HepG2 (cell line): ENCODE results near the gene RANBP17. TPM values are rescaled to one million over a fixed set of nuclear protein-coding genes. Genes with fewer than 3 reads are reported as not detected.

Experiments used
- ATAC-seq: fragments of 200-7000 bp; cut with Tn5 transposase; 3 replicates; pipeline ENCODE4 v1.9.1; 2020; ENCODE audit warnings: mild to moderate bottlenecking, moderate library complexity
- BruUV-seq: library from RNA; stranded (reverse); fragments of 400-500 nt; replicated peaks from 2 replicates; lab custom pipeline; 2021; lab: Mats Ljungman, UMichigan
- CTCF ChIA-PET: fragments of 300-600 bp; formaldehyde crosslinking; extraction: SDS; loops from one replicate; lab custom pipeline; 2021; ENCODE audit warnings: low total read pairs, inconsistent platforms, low intra/inter-chr PET ratio; lab: Yijun Ruan, JAX
- POLR2A ChIA-PET: fragments of 350-600 bp; sonication (Branson Sonifier 250); formaldehyde crosslinking; loops from one replicate; lab custom pipeline; 2020; ENCODE audit warnings: antibody characterized with exemption, inconsistent platforms; lab: Yijun Ruan, JAX
- DNase-seq: peaks from one replicate; pipeline ENCODE4 v3.0.0-alpha.2; 2015; ENCODE audit warnings: low spot score
- FAIRE-seq: peaks from 3 replicates; lab custom pipeline; 2011; peaks lifted over from hg19 to GRCh38; lab: Jason Lieb, UNC
- H2AFZ ChIP-seq: one replicate; pipeline ENCODE4 v1.6.1; 2011; ENCODE audit warnings: low read length, inconsistent platforms
- H3K27ac ChIP-seq: fragments of 300-600 bp; 3 replicates; pipeline ENCODE4 v1.8.0; 2011; ENCODE audit warnings: mixed run types, mild to moderate bottlenecking, mixed read lengths, low read length, inconsistent platforms; ENCODE audit not compliant: insufficient read depth; ENCODE audit errors: extremely low read length
- H3K27me3 ChIP-seq, 2 experiments: fragments of 200-600 bp in 1 of 2; 2 replicates in 1 of 2; 3 replicates in 1 of 2; pipeline versions ENCODE4 v1.6.0 to v1.8.0; 2011; ENCODE audit warnings: low read length in 2 of 2, mild to moderate bottlenecking in 2 of 2, moderate library complexity in 2 of 2, inconsistent platforms in 1 of 2; ENCODE audit not compliant: insufficient read depth in 2 of 2, control insufficient read depth in 1 of 2
- H3K36me3 ChIP-seq, 2 experiments: fragments of 200-600 bp in 1 of 2; replicated peaks in 1 of 2; 2 replicates in 1 of 2; 3 replicates in 1 of 2; pipeline versions ENCODE4 v1.5.1 to v1.8.0; 2011; ENCODE audit warnings: low read length in 2 of 2, inconsistent platforms in 1 of 2; ENCODE audit not compliant: insufficient read depth in 2 of 2, control insufficient read depth in 1 of 2
- H3K4me1 ChIP-seq: 2 replicates; pipeline ENCODE4 v1.5.1; 2012; ENCODE audit warnings: low read length, inconsistent platforms; ENCODE audit not compliant: insufficient read depth
- H3K4me2 ChIP-seq: 2 replicates; pipeline ENCODE4 v1.6.0; 2011; ENCODE audit warnings: low read depth, low read length, inconsistent platforms
- H3K4me3 ChIP-seq, 3 experiments: fragments of 200-600 bp in 1 of 3; sonication (generic), shearing (Covaris generic) in 1 of 3; replicated peaks in 1 of 3; 2 replicates each; pipeline ENCODE4 v1.5.1; 2011 to 2016; ENCODE audit warnings: low read length in 3 of 3, inconsistent platforms in 2 of 3, low read depth in 2 of 3, mild to moderate bottlenecking in 2 of 3, control low read depth in 1 of 3, mixed read lengths in 1 of 3; ENCODE audit not compliant: insufficient read depth in 1 of 3
- H3K79me2 ChIP-seq: one replicate; pipeline ENCODE4 v1.6.1; 2011; ENCODE audit warnings: low read length, inconsistent platforms; ENCODE audit not compliant: insufficient read depth
- H3K9ac ChIP-seq: 2 replicates; pipeline ENCODE4 v1.6.0; 2011; ENCODE audit warnings: mild to moderate bottlenecking, low read depth, low read length, inconsistent platforms; ENCODE audit not compliant: insufficient read depth
- H3K9me3 ChIP-seq: 2 replicates; pipeline ENCODE4 v1.5.1; 2012; ENCODE audit warnings: mild to moderate bottlenecking, low read length
- H4K20me1 ChIP-seq: 2 replicates; pipeline ENCODE4 v1.6.0; 2011; ENCODE audit warnings: inconsistent platforms, mild to moderate bottlenecking, low read length, moderate library complexity; ENCODE audit not compliant: insufficient read depth
- AGO2 ChIP-seq: fragments of 200-400 bp; formaldehyde crosslinking; optimal IDR thresholded peaks from 2 replicates; pipeline ENCODE3; 2017; ENCODE audit warnings: mild to moderate bottlenecking, low read depth, low read length, moderate library complexity
- KAT7 ChIP-seq: IDR thresholded peaks from 2 replicates; pipeline ENCODE4 v1.6.1; 2018; ENCODE audit warnings: borderline replicate concordance, missing compliant biosample characterization
- KLF9 ChIP-seq: IDR thresholded peaks from 2 replicates; pipeline ENCODE4 v1.6.1; 2016; ENCODE audit warnings: low read depth
- MBNL3 ChIP-seq: fragments of 250-450 bp; sonication (Bioruptor Pico); conservative IDR thresholded peaks from 2 replicates; pipeline ENCODE4 v1.8.0; 2022; ENCODE audit warnings: mild to moderate bottlenecking, inconsistent platforms
- NCOR1 ChIP-seq: fragments of 200-600 bp; sonication (generic); IDR thresholded peaks from 2 replicates; pipeline ENCODE4 v1.7.0; 2017; ENCODE audit warnings: antibody characterized with exemption, low read length, borderline replicate concordance
- SRSF4 ChIP-seq: fragments of 200-400 bp; formaldehyde crosslinking; IDR thresholded peaks from one replicate; pipeline ENCODE4 v1.6.1; 2018; ENCODE audit warnings: mild to moderate bottlenecking, low read depth, low read length, moderate library complexity; ENCODE audit not compliant: poor library complexity, severe bottlenecking
- TRIM24 ChIP-seq: sonication (generic); formaldehyde crosslinking; IDR thresholded peaks from 2 replicates; pipeline ENCODE4 v1.8.0; 2022; ENCODE audit warnings: mild to moderate bottlenecking, missing genetic modification reagents
- ZNF274 ChIP-seq: sonication (generic); formaldehyde crosslinking; IDR thresholded peaks from 2 replicates; pipeline ENCODE4 v1.5.1; 2020; ENCODE audit warnings: mild to moderate bottlenecking, missing genetic modification reagents
- ZNF598 ChIP-seq: sonication (generic); formaldehyde crosslinking; IDR thresholded peaks from 2 replicates; pipeline ENCODE4 v1.5.1; 2020; ENCODE audit warnings: mild to moderate bottlenecking, missing genetic modification reagents, borderline replicate concordance
- ZNF773 ChIP-seq: sonication (generic); formaldehyde crosslinking; IDR thresholded peaks from 2 replicates; pipeline ENCODE4 v1.4.0; 2020; ENCODE audit warnings: missing genetic modification reagents, borderline replicate concordance
- WGBS: methylation state at CpG from one replicate; pipeline ENCODE4 v1.1.6; 2017; ENCODE audit warnings: low lambda C conversion rate; 5-methylcytosine and 5-hydroxymethylcytosine counted together
- in situ Hi-C: cut with HindIII; loops from 2 replicates; pipeline ENCODE4 v1.10.0; 2017; ENCODE audit warnings: low pct_unique_long_range_greater_than_20kb; ENCODE audit not compliant: extremely low pct_ligation_motif_present
- intact Hi-C: fragments of 100-400 bp; cut with micrococcal nuclease; formaldehyde crosslinking; loops from one replicate; pipeline ENCODE4 v1.10.0; 2022; ENCODE audit not compliant: unreplicated experiment
- polyA plus RNA-seq, 8 experiments: library from polyadenylated mRNA; depleted of rRNA in 3 of 8; stranded (reverse) in 7 of 8; unstranded in 1 of 8; fragments of >200 nt; fragmentation: Illumina TruSeq in 4 of 8; extraction: Trizol in 4 of 8; gene quantifications; 2 replicates each; pipeline versions ENCODE4 v1.2.1 to v1.2.3, GENCODE V29; 2011 to 2016; ENCODE audit warnings: low read depth in 4 of 8, missing spikeins in 1 of 8, mixed read lengths in 1 of 8; ENCODE audit not compliant: insufficient read depth in 1 of 8
- total RNA-seq, 5 experiments: library from RNA; depleted of rRNA; stranded (reverse); fragments of >200 nt; fragmentation: Illumina TruSeq; extraction: Trizol; gene quantifications; 2 replicates each; pipeline ENCODE4 v1.2.3, GENCODE V29; 2016; ENCODE audit warnings: low read depth in 1 of 5
- TF ChIP-seq, protein P1 (sequence below): fragments of 450-650 bp; IDR thresholded peaks from 2 replicates; pipeline ENCODE4 v1.6.1; 2016
- TF ChIP-seq, protein P2 (sequence below): sonication (generic); formaldehyde crosslinking; IDR thresholded peaks from 2 replicates; pipeline ENCODE4 v1.5.1; 2020; ENCODE audit warnings: mild to moderate bottlenecking, missing genetic modification reagents, moderate library complexity
- TF ChIP-seq, protein P3 (sequence below): sonication (generic); formaldehyde crosslinking; IDR thresholded peaks from 2 replicates; pipeline ENCODE4 v1.4.0; 2020; ENCODE audit warnings: mild to moderate bottlenecking, missing genetic modification reagents

RANBP17 gene
- total and polyA plus RNA-seq, 2 of the 13 experiments (the other 11 are each of a cell fraction or from before 2014, with no cell fraction given): not detected

DNA sequence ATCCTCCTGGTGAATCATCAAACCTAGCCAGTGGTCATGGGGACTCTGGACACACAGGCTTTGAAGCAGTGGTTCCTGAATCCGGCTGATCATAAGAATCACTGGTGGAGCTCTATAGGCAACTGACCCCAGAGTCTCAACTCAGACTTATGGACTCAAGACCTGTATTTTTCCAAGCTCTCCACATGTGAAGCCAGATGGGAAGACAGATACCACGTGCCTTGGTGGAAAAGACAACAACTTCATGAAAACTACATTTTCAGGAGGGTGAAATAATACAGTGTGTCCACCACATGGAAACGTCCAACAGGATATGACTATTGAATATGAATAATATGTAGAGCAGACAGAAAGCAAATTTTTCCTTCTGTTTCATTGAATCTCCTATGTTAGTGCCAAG lies 44.6 kb upstream of the RANBP17 start:
- no peak overlapping the region for H2AFZ ChIP-seq
- ChIA-PET CTCF (no interaction called here), POLR2A (no interaction called here)
- H3K27ac ChIP-seq: no peak overlapping the region
- no peaks in the 10 kb centered on the region for H3K27me3 ChIP-seq
- no peak for ATAC-seq
- no peaks in the 10 kb centered on the region for H3K4me1 ChIP-seq
- TF ChIP-seq SRSF4 (no peak), ZNF598 (CRISPR knock-in tag) (no peak), MBNL3 (no peak)
- TF ChIP-seq, protein P1, sequence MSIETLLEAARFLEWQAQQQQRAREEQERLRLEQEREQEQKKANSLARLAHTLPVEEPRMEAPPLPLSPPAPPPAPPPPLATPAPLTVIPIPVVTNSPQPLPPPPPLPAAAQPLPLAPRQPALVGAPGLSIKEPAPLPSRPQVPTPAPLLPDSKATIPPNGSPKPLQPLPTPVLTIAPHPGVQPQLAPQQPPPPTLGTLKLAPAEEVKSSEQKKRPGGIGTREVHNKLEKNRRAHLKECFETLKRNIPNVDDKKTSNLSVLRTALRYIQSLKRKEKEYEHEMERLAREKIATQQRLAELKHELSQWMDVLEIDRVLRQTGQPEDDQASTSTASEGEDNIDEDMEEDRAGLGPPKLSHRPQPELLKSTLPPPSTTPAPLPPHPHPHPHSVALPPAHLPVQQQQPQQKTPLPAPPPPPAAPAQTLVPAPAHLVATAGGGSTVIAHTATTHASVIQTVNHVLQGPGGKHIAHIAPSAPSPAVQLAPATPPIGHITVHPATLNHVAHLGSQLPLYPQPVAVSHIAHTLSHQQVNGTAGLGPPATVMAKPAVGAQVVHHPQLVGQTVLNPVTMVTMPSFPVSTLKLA: peak; percentile 94
- intact Hi-C loops: no loop called here
- H3K9ac ChIP-seq: no peak overlapping the region
- H3K4me3 ChIP-seq: no peak overlapping the region
- DNase-seq: no peak
- no peak overlapping the region for H3K4me2 ChIP-seq
- no peaks in the 10 kb centered on the region for H4K20me1 ChIP-seq
- no peaks in the 10 kb centered on the region for H3K79me2 ChIP-seq
- WGBS: 2% methylated on average over 3 of the region's 3 CpGs
- H3K36me3 ChIP-seq: no peaks in the 10 kb centered on the region
- no peak for FAIRE-seq
- in situ Hi-C loops: no loop called here
- no peaks in the 10 kb centered on the region for H3K9me3 ChIP-seq
- BruUV-seq: no TSS peak

DNA sequence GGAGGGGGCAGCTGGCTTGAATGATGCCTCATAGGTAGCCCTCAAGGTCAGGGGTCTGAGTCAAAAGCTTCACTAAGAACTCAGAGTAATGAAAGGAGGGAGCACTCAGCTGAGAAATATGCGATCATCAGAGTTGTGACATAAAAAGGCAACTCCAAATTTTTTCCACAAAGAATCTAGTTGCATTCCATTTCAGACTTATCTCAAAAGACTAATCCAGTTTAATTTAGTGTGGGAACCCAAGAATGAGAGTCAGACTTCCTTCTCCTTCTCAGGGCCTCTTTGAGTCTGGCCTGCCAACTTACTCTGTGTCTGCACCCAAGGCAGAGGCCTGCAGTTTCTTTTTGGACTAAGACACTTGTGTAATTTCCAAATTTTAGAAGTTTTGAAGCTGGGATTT lies 43.6 kb upstream of the RANBP17 start:
- ChIA-PET CTCF (no interaction called here), POLR2A (no interaction called here)
- FAIRE-seq (no peak), DNase-seq (no peak), ATAC-seq (no peak)
- no peaks in the 10 kb centered on the region for H3K9me3 ChIP-seq
- no peaks in the 10 kb centered on the region for H3K27me3 ChIP-seq
- no peak overlapping the region for H3K4me3 ChIP-seq
- intact Hi-C loops: no loop called here
- BruUV-seq: no TSS peak
- no peak overlapping the region for H3K9ac ChIP-seq
- 18% methylated on average over 1 of the region's 1 CpG for WGBS
- no peak overlapping the region for H2AFZ ChIP-seq
- in situ Hi-C loops: no loop called here
- no peaks in the 10 kb centered on the region for H4K20me1 ChIP-seq
- H3K27ac ChIP-seq: no peak overlapping the region
- no peaks in the 10 kb centered on the region for H3K79me2 ChIP-seq
- no peak overlapping the region for H3K4me2 ChIP-seq
- H3K36me3 ChIP-seq: no peaks in the 10 kb centered on the region
- H3K4me1 ChIP-seq: no peaks in the 10 kb centered on the region
- TF ChIP-seq ZNF274 (CRISPR knock-in tag) (no peak), KAT7 (CRISPR knock-in tag) (no peak), ZNF773 (CRISPR knock-in tag) (no peak), KLF9 (CRISPR knock-in tag) (no peak), NCOR1 (no peak), AGO2 (no peak), TRIM24 (no peak)
- TF ChIP-seq, protein P2, sequence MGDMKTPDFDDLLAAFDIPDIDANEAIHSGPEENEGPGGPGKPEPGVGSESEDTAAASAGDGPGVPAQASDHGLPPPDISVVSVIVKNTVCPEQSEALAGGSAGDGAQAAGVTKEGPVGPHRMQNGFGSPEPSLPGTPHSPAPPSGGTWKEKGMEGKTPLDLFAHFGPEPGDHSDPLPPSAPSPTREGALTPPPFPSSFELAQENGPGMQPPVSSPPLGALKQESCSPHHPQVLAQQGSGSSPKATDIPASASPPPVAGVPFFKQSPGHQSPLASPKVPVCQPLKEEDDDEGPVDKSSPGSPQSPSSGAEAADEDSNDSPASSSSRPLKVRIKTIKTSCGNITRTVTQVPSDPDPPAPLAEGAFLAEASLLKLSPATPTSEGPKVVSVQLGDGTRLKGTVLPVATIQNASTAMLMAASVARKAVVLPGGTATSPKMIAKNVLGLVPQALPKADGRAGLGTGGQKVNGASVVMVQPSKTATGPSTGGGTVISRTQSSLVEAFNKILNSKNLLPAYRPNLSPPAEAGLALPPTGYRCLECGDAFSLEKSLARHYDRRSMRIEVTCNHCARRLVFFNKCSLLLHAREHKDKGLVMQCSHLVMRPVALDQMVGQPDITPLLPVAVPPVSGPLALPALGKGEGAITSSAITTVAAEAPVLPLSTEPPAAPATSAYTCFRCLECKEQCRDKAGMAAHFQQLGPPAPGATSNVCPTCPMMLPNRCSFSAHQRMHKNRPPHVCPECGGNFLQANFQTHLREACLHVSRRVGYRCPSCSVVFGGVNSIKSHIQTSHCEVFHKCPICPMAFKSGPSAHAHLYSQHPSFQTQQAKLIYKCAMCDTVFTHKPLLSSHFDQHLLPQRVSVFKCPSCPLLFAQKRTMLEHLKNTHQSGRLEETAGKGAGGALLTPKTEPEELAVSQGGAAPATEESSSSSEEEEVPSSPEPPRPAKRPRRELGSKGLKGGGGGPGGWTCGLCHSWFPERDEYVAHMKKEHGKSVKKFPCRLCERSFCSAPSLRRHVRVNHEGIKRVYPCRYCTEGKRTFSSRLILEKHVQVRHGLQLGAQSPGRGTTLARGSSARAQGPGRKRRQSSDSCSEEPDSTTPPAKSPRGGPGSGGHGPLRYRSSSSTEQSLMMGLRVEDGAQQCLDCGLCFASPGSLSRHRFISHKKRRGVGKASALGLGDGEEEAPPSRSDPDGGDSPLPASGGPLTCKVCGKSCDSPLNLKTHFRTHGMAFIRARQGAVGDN (CRISPR knock-in tag): no peak
- TF ChIP-seq, protein P3, sequence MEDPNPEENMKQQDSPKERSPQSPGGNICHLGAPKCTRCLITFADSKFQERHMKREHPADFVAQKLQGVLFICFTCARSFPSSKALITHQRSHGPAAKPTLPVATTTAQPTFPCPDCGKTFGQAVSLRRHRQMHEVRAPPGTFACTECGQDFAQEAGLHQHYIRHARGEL (CRISPR knock-in tag): no peak
